Psoas muscle (tissue), 8 donors: ENCODE measurements around the gene MIA3. TPM values are rescaled to one million over a fixed set of nuclear protein-coding genes. Genes with fewer than 3 reads are reported as not detected.
"Not testable (repeated sequence)": the region's sequence is repeated elsewhere in the genome, so short reads cannot be mapped to it uniquely, and the experiment has no call there.

ENCODE experiments used
- ATAC-seq, 4 donors: fragments of 200-7000 bp; cut with Tn5 transposase; one replicate each; pipeline ENCODE4 v1.9.1; 2020; ENCODE audit warnings: moderate library complexity in 3 of 4, mild to moderate bottlenecking in 2 of 4
- DNase-seq, 2 donors: peaks; one replicate each; pipeline ENCODE4 v3.0.0-alpha.2; 2020
- H3K27ac ChIP-seq: fragments of 200-600 bp; one replicate; pipeline ENCODE4 v1.8.0; 2022
- H3K27me3 ChIP-seq, 3 donors: fragments of 200-600 bp in 1 of 3; one replicate each; pipeline versions ENCODE4 v1.6.1 to v1.8.0; 2013 to 2022; ENCODE audit warnings: low read length in 2 of 3, mild to moderate bottlenecking in 2 of 3, moderate library complexity in 1 of 3; ENCODE audit not compliant: insufficient read depth in 3 of 3
- H3K36me3 ChIP-seq, 2 donors: fragments of 200-600 bp in 1 of 2; one replicate each; pipeline versions ENCODE4 v1.6.1 to v1.8.0; 2013 to 2022; ENCODE audit warnings: low read depth in 1 of 2, mild to moderate bottlenecking in 1 of 2, moderate library complexity in 1 of 2; ENCODE audit not compliant: insufficient read depth in 1 of 2
- H3K4me1 ChIP-seq: fragments of 200-600 bp; one replicate; pipeline ENCODE4 v1.8.0; 2022
- H3K4me3 ChIP-seq: fragments of 200-600 bp; one replicate; pipeline ENCODE4 v1.8.0; 2022; ENCODE audit warnings: mild to moderate bottlenecking
- H3K9me3 ChIP-seq: fragments of 200-600 bp; one replicate; pipeline ENCODE4 v1.8.0; 2022
- WGBS, 3 donors: extraction: QIAGEN DNeasy Blood & Tissue Kit; methylation state at CpG; one replicate each; pipeline versions ENCODE4 v1.1.6 to v1.1.7; 2013; 5-methylcytosine and 5-hydroxymethylcytosine counted together
- intact Hi-C, 2 donors: fragments of 100-400 bp; cut with DNase I; formaldehyde crosslinking; loops; one replicate each; pipeline versions ENCODE4 v1.11.0 to v1.14.2; 2022
- polyA plus RNA-seq, 3 donors: library from polyadenylated mRNA; stranded (reverse); fragments of 200-250 nt; gene quantifications; one replicate each; pipeline ENCODE4 v1.2.3, GENCODE V29; 2013
- total RNA-seq, 4 donors: library from RNA; stranded (reverse); fragmentation: NEBNext Ultra II Directional in 2 of 4; extraction: Animal tissue kit (Norgen Biotek cat#: 25700) in 2 of 4; gene quantifications; one replicate each; pipeline versions ENCODE4 v1.2.1 to v1.2.4, GENCODE V29; 2021 to 2023
- TF ChIP-seq, protein P1 (sequence below): fragments of 200-600 bp; IDR thresholded peaks from one replicate; pipeline ENCODE4 v1.8.0; 2022; ENCODE audit warnings: antibody characterized with exemption
- donor health status: healthy with polysubstance abuse.
- donor health status: DM: no; HTN: no; CAD: no; lungs with moderate emphysema.
- donor health status: Bipolar disorder and iron deficiency.
- donor health status: healthy.
- donor health status: DM: yes; HTN: yes; CAD: no.
- donor health status: DM: no; HTN: no; CAD: no.
- donor health status: DM: no; HTN: no; CAD: no.
- donor health status: DM: yes; HTN: yes; CAD: no.

The MIA3 gene
- total and polyA plus RNA-seq, 7 donors, result 23.3 to 62.4 (median 45.1) TPM

GRCh38 chr1:222663431-222663934 is 45.6 kb downstream of the MIA3 start:
- intact Hi-C loops, result no loop called here
- Histone ChIP-seq H3K36me3 (peaks cover 17 to 95% of the 10 kb centered on the region in 2 donors), H3K9me3 (no peaks in the 10 kb centered on the region), H3K4me1 (no peaks in the 10 kb centered on the region), H3K27ac (no peak overlapping the region), H3K27me3 (no peaks in the 10 kb centered on the region), H3K4me3 (no peak overlapping the region)
- WGBS, 3 donors, result 75 to 90% (median 81%) methylated on average over 4 of the region's 4 CpGs
- DNase-seq (no peak), ATAC-seq (peak in 2 of 4 donors; percentile 61 to 72)
- TF ChIP-seq, protein P1, sequence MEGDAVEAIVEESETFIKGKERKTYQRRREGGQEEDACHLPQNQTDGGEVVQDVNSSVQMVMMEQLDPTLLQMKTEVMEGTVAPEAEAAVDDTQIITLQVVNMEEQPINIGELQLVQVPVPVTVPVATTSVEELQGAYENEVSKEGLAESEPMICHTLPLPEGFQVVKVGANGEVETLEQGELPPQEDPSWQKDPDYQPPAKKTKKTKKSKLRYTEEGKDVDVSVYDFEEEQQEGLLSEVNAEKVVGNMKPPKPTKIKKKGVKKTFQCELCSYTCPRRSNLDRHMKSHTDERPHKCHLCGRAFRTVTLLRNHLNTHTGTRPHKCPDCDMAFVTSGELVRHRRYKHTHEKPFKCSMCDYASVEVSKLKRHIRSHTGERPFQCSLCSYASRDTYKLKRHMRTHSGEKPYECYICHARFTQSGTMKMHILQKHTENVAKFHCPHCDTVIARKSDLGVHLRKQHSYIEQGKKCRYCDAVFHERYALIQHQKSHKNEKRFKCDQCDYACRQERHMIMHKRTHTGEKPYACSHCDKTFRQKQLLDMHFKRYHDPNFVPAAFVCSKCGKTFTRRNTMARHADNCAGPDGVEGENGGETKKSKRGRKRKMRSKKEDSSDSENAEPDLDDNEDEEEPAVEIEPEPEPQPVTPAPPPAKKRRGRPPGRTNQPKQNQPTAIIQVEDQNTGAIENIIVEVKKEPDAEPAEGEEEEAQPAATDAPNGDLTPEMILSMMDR, result no peak

DNA sequence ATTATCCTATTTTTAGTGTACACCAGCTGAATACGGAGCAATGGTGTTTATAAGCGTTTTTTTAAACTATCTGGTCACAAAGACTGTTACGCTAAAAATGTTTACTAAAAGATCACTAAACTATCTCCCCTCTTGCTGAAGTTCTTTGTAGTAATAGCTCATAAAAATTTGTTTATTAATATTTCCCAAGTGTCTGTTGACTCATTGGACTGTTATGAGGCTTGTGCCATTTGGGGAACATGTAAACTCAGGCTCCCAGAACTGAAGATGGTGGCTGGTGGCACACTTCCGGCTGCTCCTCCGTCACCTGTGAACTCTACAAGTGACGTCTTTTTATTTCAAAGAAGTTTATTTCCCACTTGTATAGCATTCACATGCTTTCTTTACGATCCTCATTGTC is 48.1 kb downstream of the MIA3 start:
- H3K27ac ChIP-seq, result no peak overlapping the region
- ATAC-seq (peak in 2 of 4 donors; percentile 43 to 55), DNase-seq (no peak)
- intact Hi-C loops, result no loop called here
- H3K27me3 ChIP-seq, result no peaks in the 10 kb centered on the region
- TF ChIP-seq, protein P1, result no peak
- WGBS, 3 donors, result 90 to 92% (median 90%) methylated on average over 7 of the region's 7 CpGs
- H3K4me1 ChIP-seq, result no peaks in the 10 kb centered on the region
- peaks cover 12 to 80% of the 10 kb centered on the region in 2 donors for H3K36me3 ChIP-seq
- H3K9me3 ChIP-seq, result no peaks in the 10 kb centered on the region
- H3K4me3 ChIP-seq, result no peak overlapping the region

GRCh38 chr1:222668184-222668583 is 50.3 kb downstream of the MIA3 start:
- H3K4me3 ChIP-seq, DNase-seq, H3K9me3 ChIP-seq, H3K4me1 ChIP-seq, intact Hi-C loops, H3K27me3 ChIP-seq: not testable (repeated sequence)
- H3K36me3 ChIP-seq, result peaks cover 3 to 77% of the 10 kb centered on the region in 2 donors
- ATAC-seq, result peak in 2 of 4 donors; percentile 32 to 57
- H3K27ac ChIP-seq, result peak overlapping the region; percentile 21
- no CpG with 5 or more reads among the region's 4 CpGs for WGBS, 3 donors

DNA sequence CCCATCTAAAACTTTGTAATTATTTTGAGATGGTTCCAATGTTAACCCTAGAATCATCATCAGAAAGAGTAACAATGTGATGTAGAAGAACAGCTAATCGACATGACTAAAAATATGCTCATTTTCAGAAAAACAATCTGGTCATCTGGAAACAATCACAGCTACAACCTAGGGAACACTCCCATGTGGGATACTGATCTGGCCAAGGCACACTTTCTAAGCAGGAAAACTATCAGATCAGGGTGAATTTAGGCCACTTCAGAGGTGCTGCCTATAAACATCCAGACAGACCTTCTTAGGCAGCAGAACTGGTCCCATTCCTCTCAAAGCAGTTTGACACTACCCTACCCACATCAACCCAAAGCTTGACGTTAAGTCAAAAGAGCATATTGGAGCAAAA is 51.2 kb downstream of the MIA3 start:
- DNase-seq, H3K4me1 ChIP-seq, H3K9me3 ChIP-seq, H3K4me3 ChIP-seq, H3K27ac ChIP-seq, H3K27me3 ChIP-seq, intact Hi-C loops: not testable (repeated sequence)
- peaks cover 2 to 77% of the 10 kb centered on the region in 2 donors for H3K36me3 ChIP-seq
- peak in 1 of 4 donors; percentile 23 for ATAC-seq
- 69 to 82% (median 70%) methylated on average over 1 of the region's 2 CpGs for WGBS, 3 donors

GRCh38 chr1:222670110-222670509 is 52.2 kb downstream of the MIA3 start:
- Histone ChIP-seq H3K4me1 (no peaks in the 10 kb centered on the region), H3K36me3 (peaks cover 2 to 77% of the 10 kb centered on the region in 2 donors), H3K27ac (no peak overlapping the region), H3K27me3 (no peaks in the 10 kb centered on the region), H3K4me3 (no peak overlapping the region), H3K9me3 (no peaks in the 10 kb centered on the region)
- DNase-seq (no peak), ATAC-seq (no peak)
- 90 to 100% (median 100%) methylated on average over 1 of the region's 1 CpG for WGBS, 3 donors
- intact Hi-C loops, result no loop called here
- TF ChIP-seq, protein P1, result no peak

GRCh38 chr1:222680080-222680479 is 62.2 kb downstream of the MIA3 start:
- ATAC-seq (no peak), DNase-seq (no peak)
- H3K9me3 ChIP-seq, result no peaks in the 10 kb centered on the region
- TF ChIP-seq, protein P1, result no peak
- no peak overlapping the region for H3K27ac ChIP-seq
- H3K4me1 ChIP-seq, result no peaks in the 10 kb centered on the region
- no peaks in the 10 kb centered on the region for H3K27me3 ChIP-seq
- intact Hi-C loops, result no loop called here
- WGBS, 3 donors, result 87 to 92% (median 88%) methylated on average over 1 of the region's 1 CpG
- peaks cover 7 to 64% of the 10 kb centered on the region in 2 donors for H3K36me3 ChIP-seq
- H3K4me3 ChIP-seq, result no peak overlapping the region
